ENCODE data around the gene CXXC1. TPM values are rescaled to one million over a fixed set of nuclear protein-coding genes. Genes with fewer than 3 reads are reported as not detected.

The CXXC1 gene
- total and polyA plus RNA-seq, 9 donors = 39.1 to 77.9 (median 70.5) TPM

DNA sequence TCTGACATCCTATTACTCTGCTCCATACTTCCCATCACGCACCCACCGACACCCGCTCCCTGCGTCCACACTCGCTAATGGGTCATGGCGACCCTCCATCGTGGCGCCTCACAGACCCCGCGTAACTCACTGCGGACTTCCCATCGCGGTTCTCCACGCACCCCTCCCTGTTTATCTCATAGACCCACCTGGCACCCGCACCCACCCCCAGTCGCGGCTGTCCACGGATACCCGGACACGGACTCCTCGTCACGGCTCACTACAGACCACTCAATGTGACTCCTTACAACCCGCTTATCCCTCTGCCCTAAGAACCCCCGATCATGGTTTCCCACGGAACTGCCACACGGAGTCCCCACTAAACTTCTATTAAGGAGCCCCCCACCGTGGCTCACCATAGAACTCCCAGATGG is 458 bp downstream of the CXXC1 start:
- TF ChIP-seq, protein P1, sequence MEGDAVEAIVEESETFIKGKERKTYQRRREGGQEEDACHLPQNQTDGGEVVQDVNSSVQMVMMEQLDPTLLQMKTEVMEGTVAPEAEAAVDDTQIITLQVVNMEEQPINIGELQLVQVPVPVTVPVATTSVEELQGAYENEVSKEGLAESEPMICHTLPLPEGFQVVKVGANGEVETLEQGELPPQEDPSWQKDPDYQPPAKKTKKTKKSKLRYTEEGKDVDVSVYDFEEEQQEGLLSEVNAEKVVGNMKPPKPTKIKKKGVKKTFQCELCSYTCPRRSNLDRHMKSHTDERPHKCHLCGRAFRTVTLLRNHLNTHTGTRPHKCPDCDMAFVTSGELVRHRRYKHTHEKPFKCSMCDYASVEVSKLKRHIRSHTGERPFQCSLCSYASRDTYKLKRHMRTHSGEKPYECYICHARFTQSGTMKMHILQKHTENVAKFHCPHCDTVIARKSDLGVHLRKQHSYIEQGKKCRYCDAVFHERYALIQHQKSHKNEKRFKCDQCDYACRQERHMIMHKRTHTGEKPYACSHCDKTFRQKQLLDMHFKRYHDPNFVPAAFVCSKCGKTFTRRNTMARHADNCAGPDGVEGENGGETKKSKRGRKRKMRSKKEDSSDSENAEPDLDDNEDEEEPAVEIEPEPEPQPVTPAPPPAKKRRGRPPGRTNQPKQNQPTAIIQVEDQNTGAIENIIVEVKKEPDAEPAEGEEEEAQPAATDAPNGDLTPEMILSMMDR (IDR thresholded peaks at IDR 0.05) = no peak
- TF ChIP-seq EP300 (IDR thresholded peaks at IDR 0.05) (no peak), POLR2A (IDR thresholded peaks at IDR 0.05) (no peak)
- H3K4me1 ChIP-seq (ENCODE audit: insufficient read depth) = peaks cover 5% of the 10 kb centered on the region
- WGBS, 3 donors = 0 to 1% (median 0%) methylated on average over 27 of the region's 27 CpGs
- peak in 4 of 5 donors; percentile 31 to 65 (median 49) for DNase-seq
- no peaks in the 10 kb centered on the region for H3K36me3 ChIP-seq
- peak overlapping the region; percentile 59 for H3K4me3 ChIP-seq
- no peaks in the 10 kb centered on the region for H3K27me3 ChIP-seq
- intact Hi-C loops (cut with DNase I) = loop anchor here in 1 of 4 donors (10.0 kb wide), 1 partner anchor 792 kb away; the partner anchor contains the start of gene RPL17
- H3K27ac ChIP-seq = peak overlapping the region; percentile 69 to 79
- H3K9me3 ChIP-seq = no peaks in the 10 kb centered on the region

DNA sequence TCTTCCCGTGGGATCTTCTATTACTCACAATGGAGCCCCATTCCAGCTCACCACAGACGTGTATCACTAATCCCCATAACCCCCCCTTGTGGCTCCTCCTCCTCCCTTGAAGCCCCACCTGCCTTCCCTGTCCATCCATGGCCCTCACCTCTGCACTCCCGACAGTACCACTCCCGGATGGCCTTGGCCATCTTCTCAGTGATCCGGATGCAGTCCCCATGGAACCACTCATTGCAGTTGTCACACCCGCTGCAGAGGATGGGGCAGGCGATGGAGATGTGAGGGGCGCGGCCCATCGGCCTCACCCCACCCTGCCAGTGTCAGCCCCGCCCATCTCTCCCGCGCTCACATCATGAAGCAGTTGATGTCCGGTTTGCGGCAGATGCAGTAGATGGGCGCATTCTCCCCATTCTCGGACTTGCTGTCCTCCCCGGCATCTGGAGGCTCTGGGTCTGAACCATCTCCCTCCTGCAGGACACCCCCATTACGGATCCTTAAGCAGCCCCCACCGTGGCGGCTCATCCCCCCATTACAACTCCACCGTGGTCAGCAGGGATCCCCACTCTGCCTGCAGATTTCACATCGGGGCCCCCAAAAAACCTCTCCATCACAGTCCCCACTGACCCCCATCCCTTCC is 983 bp downstream of the CXXC1 start:
- Histone ChIP-seq H3K36me3 (no peaks in the 10 kb centered on the region), H3K27me3 (no peaks in the 10 kb centered on the region), H3K4me3 (peak overlapping the region; percentile 59), H3K27ac (peak overlapping the region in 1 of 2 donors; percentile 79), H3K9me3 (no peaks in the 10 kb centered on the region), H3K4me1 (ENCODE audit: insufficient read depth) (peaks cover 5% of the 10 kb centered on the region)
- DNase-seq = peak in 2 of 5 donors; percentile 55 to 65
- intact Hi-C loops (cut with DNase I) = loop anchor here in 1 of 4 donors (10.0 kb wide), 1 partner anchor 792 kb away; the partner anchor contains the start of gene RPL17
- 8 to 18% (median 12%) methylated on average over 15 to 23 of the region's 23 CpGs for WGBS, 3 donors
- TF ChIP-seq, protein P1 (IDR thresholded peaks at IDR 0.05) = no peak
- TF ChIP-seq EP300 (IDR thresholded peaks at IDR 0.05) (no peak), POLR2A (IDR thresholded peaks at IDR 0.05) (no peak)

DNA sequence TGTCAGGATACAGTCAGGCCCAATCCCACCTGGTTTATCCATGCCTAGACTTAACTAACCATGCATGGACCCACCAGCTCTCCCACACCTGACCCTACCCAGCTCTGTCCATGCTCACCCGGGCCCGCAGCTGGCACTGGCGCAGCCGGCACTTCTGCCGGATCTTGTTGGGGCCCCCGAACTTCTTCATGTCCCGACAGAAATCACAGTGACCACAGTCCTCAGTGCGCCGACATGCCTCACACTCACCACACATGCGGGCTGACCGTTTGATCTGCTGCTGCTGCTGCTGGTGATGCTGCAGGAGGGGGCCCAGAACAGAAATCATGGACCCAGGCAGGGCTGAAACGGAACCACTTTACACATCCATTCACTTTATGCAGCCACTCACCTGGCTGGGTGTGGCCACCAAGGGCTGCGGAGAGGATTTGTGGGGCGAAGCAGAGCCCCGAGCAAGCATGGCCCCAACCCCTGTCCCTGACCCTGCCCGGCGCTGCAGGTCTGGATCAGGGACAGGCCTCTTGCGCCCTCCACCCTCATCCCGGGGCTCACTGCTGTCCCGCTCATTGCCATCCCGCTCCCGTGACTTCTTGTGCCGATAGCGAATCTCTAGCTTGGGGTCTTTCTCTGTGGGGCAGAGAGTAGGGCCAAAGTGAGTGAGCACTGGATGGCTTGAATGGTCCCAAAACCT is 1.7 kb downstream of the CXXC1 start:
- H3K27ac ChIP-seq = no peak overlapping the region
- H3K27me3 ChIP-seq = no peaks in the 10 kb centered on the region
- intact Hi-C loops (cut with DNase I) = loop anchor here in 1 of 4 donors (10.0 kb wide), 1 partner anchor 791 kb away; the partner anchor contains the start of gene RPL17
- peaks cover 5% of the 10 kb centered on the region for H3K4me1 ChIP-seq (ENCODE audit: insufficient read depth)
- H3K9me3 ChIP-seq = no peaks in the 10 kb centered on the region
- H3K36me3 ChIP-seq = no peaks in the 10 kb centered on the region
- 92 to 95% (median 92%) methylated on average over 24 of the region's 24 CpGs for WGBS, 3 donors
- peak in 1 of 5 donors; percentile 36 for DNase-seq
- H3K4me3 ChIP-seq = no peak overlapping the region
- TF ChIP-seq, protein P1 (IDR thresholded peaks at IDR 0.05) = no peak
- TF ChIP-seq EP300 (IDR thresholded peaks at IDR 0.05) (no peak), POLR2A (IDR thresholded peaks at IDR 0.05) (no peak)

DNA sequence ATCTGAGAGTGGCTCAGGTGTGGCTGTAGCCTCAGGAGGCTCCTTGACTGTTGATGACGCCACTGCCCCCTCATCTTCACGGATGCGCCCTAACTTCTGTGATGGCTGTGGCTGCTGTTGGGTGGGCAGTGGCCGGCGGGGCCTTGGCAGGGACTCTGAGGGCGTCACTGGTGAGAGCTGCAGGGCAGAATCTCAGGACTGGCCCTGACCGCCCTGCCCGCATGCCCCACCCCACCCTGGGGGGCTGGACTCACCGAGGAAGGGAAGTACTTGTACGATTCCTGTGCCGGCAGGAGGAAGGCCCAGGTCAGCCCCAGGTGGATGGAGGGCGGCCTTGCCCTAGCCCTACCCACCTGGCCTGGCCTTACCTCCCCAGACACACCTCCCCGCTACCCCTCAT is 2.4 kb downstream of the CXXC1 start:
- intact Hi-C loops (cut with DNase I) = loop anchor here in 1 of 4 donors (10.0 kb wide), 1 partner anchor 790 kb away; the partner anchor contains the start of gene RPL17
- TF ChIP-seq, protein P1 (IDR thresholded peaks at IDR 0.05) = no peak
- no peak for TF ChIP-seq EP300 (IDR thresholded peaks at IDR 0.05)
- no peak for TF ChIP-seq POLR2A (IDR thresholded peaks at IDR 0.05)
- 92 to 95% (median 92%) methylated on average over 9 to 13 of the region's 13 CpGs for WGBS, 3 donors
- H3K4me1 ChIP-seq (ENCODE audit: insufficient read depth) = peaks cover 12% of the 10 kb centered on the region
- no peaks in the 10 kb centered on the region for H3K36me3 ChIP-seq
- no peak overlapping the region for H3K4me3 ChIP-seq
- H3K27me3 ChIP-seq = no peaks in the 10 kb centered on the region
- DNase-seq = peak in 2 of 5 donors; percentile 31 to 36
- no peaks in the 10 kb centered on the region for H3K9me3 ChIP-seq
- H3K27ac ChIP-seq = no peak overlapping the region
